Lower lobe of right lung (tissue), 2 donors: Measurements from ENCODE around the gene KCNH6. TPM values are rescaled to one million over a fixed set of nuclear protein-coding genes. Genes with fewer than 3 reads are reported as not detected.
A peak's percentile ranks its signal among the peaks of the same experiment; 100 is the strongest.

Experiments used
- ATAC-seq, 2 donors: fragments of 200-7000 bp; cut with Tn5 transposase; one replicate each; pipeline ENCODE4 v1.9.1; 2020 to 2022; ENCODE audit warnings: mild to moderate bottlenecking in 2 of 2, moderate library complexity in 2 of 2
- DNase-seq: peaks from one replicate; pipeline ENCODE4 v3.0.0-alpha.2; 2020
- H3K27ac ChIP-seq: fragments of 200-600 bp; one replicate; pipeline ENCODE4 v1.8.0; 2022
- H3K27me3 ChIP-seq: fragments of 200-600 bp; one replicate; pipeline ENCODE4 v1.8.0; 2022; ENCODE audit warnings: low read depth
- H3K36me3 ChIP-seq: fragments of 200-600 bp; one replicate; pipeline ENCODE4 v1.8.0; 2022; ENCODE audit warnings: mild to moderate bottlenecking
- H3K4me1 ChIP-seq: fragments of 200-600 bp; one replicate; pipeline ENCODE4 v1.8.0; 2022
- H3K4me3 ChIP-seq: fragments of 200-600 bp; one replicate; pipeline ENCODE4 v1.8.0; 2022; ENCODE audit warnings: mild to moderate bottlenecking
- H3K9me3 ChIP-seq: fragments of 200-600 bp; one replicate; pipeline ENCODE4 v1.8.0; 2022
- CTCF ChIP-seq: fragments of 200-600 bp; IDR thresholded peaks from one replicate; pipeline ENCODE4 v1.8.0; 2022; ENCODE audit warnings: antibody characterized with exemption, mild to moderate bottlenecking
- intact Hi-C: fragments of 100-400 bp; cut with DNase I; formaldehyde crosslinking; loops from one replicate; pipeline ENCODE4 v1.11.0; 2022
- total RNA-seq: library from RNA; stranded (reverse); fragmentation: NEBNext Ultra II Directional; extraction: Animal tissue kit (Norgen Biotek cat#: 25700); gene quantifications from one replicate; pipeline ENCODE4 v1.2.1, GENCODE V29; 2021
- donor health status: DM: no; HTN: yes; CAD: no; lungs with severe emphysema.

Gene KCNH6
- total RNA-seq, 1 donor from 2014 or later, result 0.27 TPM

- intact Hi-C loops, result no loop called here
These were observed 25.3 kb upstream of the KCNH6 start for GRCh38 chr17:63497708-63498483.

GRCh38 chr17:63498626-63499195 lies 24.4 kb upstream of the KCNH6 start:
- Histone ChIP-seq H3K4me3 (no peak overlapping the region), H3K9me3 (no peaks in the 10 kb centered on the region), H3K27me3 (no peaks in the 10 kb centered on the region), H3K27ac (peak overlapping the region; percentile 68), H3K4me1 (peaks cover 31% of the 10 kb centered on the region), H3K36me3 (no peaks in the 10 kb centered on the region)
- DNase-seq (no peak), ATAC-seq (no peak)
- no peak for TF ChIP-seq CTCF
- intact Hi-C loops, result no loop called here

More at GRCh38 chr17:63497708-63498483, 25.3 kb upstream of the KCNH6 start:
- Histone ChIP-seq H3K4me1 (peaks cover 31% of the 10 kb centered on the region), H3K4me3 (no peak overlapping the region), H3K27me3 (no peaks in the 10 kb centered on the region), H3K27ac (peak overlapping the region; percentile 68), H3K9me3 (no peaks in the 10 kb centered on the region), H3K36me3 (no peaks in the 10 kb centered on the region)
- ATAC-seq (no peak), DNase-seq (no peak)
- TF ChIP-seq CTCF, result peak; percentile 28

- ATAC-seq (peak in 1 of 2 donors; percentile 23), DNase-seq (no peak)
- Histone ChIP-seq H3K4me1 (peaks cover 29% of the 10 kb centered on the region), H3K27me3 (no peaks in the 10 kb centered on the region), H3K4me3 (no peak overlapping the region), H3K36me3 (no peaks in the 10 kb centered on the region), H3K9me3 (no peaks in the 10 kb centered on the region), H3K27ac (no peak overlapping the region)
- intact Hi-C loops, result no loop called here
- TF ChIP-seq CTCF, result no peak
These were observed 22.4 kb upstream of the KCNH6 start for GRCh38 chr17:63500543-63501390.

- Histone ChIP-seq H3K9me3 (no peaks in the 10 kb centered on the region), H3K4me3 (no peak overlapping the region), H3K36me3 (no peaks in the 10 kb centered on the region), H3K27ac (peak overlapping the region; percentile 38), H3K4me1 (peaks cover 15% of the 10 kb centered on the region), H3K27me3 (no peaks in the 10 kb centered on the region)
- ATAC-seq (no peak), DNase-seq (no peak)
- intact Hi-C loops, result no loop called here
- no peak for TF ChIP-seq CTCF
These were observed 19.8 kb upstream of the KCNH6 start for GRCh38 chr17:63503341-63503705.

GRCh38 chr17:63504261-63504660 lies 18.9 kb upstream of the KCNH6 start:
- no peaks in the 10 kb centered on the region for H3K36me3 ChIP-seq
- peak overlapping the region; percentile 38 for H3K27ac ChIP-seq
- intact Hi-C loops, result no loop called here
- peaks cover 6% of the 10 kb centered on the region for H3K4me1 ChIP-seq
- ATAC-seq, result peak in 1 of 2 donors; percentile 40
- no peak overlapping the region for H3K4me3 ChIP-seq
- H3K9me3 ChIP-seq, result no peaks in the 10 kb centered on the region
- no peak for TF ChIP-seq CTCF
- H3K27me3 ChIP-seq, result no peaks in the 10 kb centered on the region
- no peak for DNase-seq
